H9 (cell line): Measurements from ENCODE around the gene RNLS. TPM values are rescaled to one million over a fixed set of nuclear protein-coding genes. Genes with fewer than 3 reads are reported as not detected.

ENCODE experiments used
- DNase-seq: peaks from one replicate; pipeline ENCODE4 v3.0.0-alpha.2; 2017
- H2AFZ ChIP-seq: one replicate; pipeline ENCODE4 v1.6.1; 2013; ENCODE audit warnings: mild to moderate bottlenecking, low read length, control low read depth, moderate library complexity
- H2AK5ac ChIP-seq: 2 replicates; pipeline ENCODE4 v1.6.1; 2013; ENCODE audit warnings: low read length, control low read depth, mixed read lengths; ENCODE audit not compliant: insufficient read length
- H2BK120ac ChIP-seq: one replicate; pipeline ENCODE4 v1.6.1; 2013; ENCODE audit warnings: low read depth, mild to moderate bottlenecking, low read length, control low read depth, inconsistent platforms; ENCODE audit not compliant: poor library complexity, severe bottlenecking
- H2BK12ac ChIP-seq: 2 replicates; pipeline ENCODE4 v1.6.1; 2013; ENCODE audit warnings: low read length, control low read depth, mixed read lengths, low read depth; ENCODE audit not compliant: insufficient read length
- H2BK15ac ChIP-seq: 2 replicates; pipeline ENCODE4 v1.6.1; 2013; ENCODE audit warnings: low read depth, low read length, control low read depth
- H2BK20ac ChIP-seq: one replicate; pipeline ENCODE4 v1.6.1; 2013; ENCODE audit warnings: low read depth, mild to moderate bottlenecking, low read length, control low read depth, inconsistent platforms; ENCODE audit not compliant: poor library complexity, severe bottlenecking
- H2BK5ac ChIP-seq: 2 replicates; pipeline ENCODE4 v1.6.1; 2013; ENCODE audit warnings: low read length, control low read depth, mixed read lengths; ENCODE audit not compliant: insufficient read length
- H3K14ac ChIP-seq: 2 replicates; pipeline ENCODE4 v1.6.1; 2013; ENCODE audit warnings: low read length, control low read depth; ENCODE audit not compliant: insufficient read depth
- H3K18ac ChIP-seq: 2 replicates; pipeline ENCODE4 v1.6.1; 2013; ENCODE audit warnings: low read depth, mild to moderate bottlenecking, mixed read lengths, low read length, control low read depth; ENCODE audit not compliant: insufficient read length
- H3K23ac ChIP-seq: 2 replicates; pipeline ENCODE4 v1.6.1; 2013; ENCODE audit warnings: low read length, control low read depth, mixed read lengths, low read depth; ENCODE audit not compliant: insufficient read length
- H3K23me2 ChIP-seq: 2 replicates; pipeline ENCODE4 v1.6.1; 2013; ENCODE audit warnings: low read depth, mild to moderate bottlenecking, mixed read lengths, low read length, control low read depth; ENCODE audit not compliant: insufficient read length, poor library complexity, severe bottlenecking
- H3K27ac ChIP-seq: 2 replicates; pipeline ENCODE4 v1.5.1; 2013; ENCODE audit warnings: low read length, control low read depth, mixed read lengths, low read depth; ENCODE audit not compliant: insufficient read length
- H3K27me3 ChIP-seq: 2 replicates; pipeline ENCODE4 v1.6.1; 2013; ENCODE audit warnings: low read length, control low read depth, inconsistent platforms; ENCODE audit not compliant: insufficient read depth
- H3K4ac ChIP-seq: 2 replicates; pipeline ENCODE4 v1.6.1; 2013; ENCODE audit warnings: low read depth, mild to moderate bottlenecking, control low read depth, inconsistent platforms, low read length, moderate library complexity
- H3K4me1 ChIP-seq: 2 replicates; pipeline ENCODE4 v1.6.1; 2013; ENCODE audit warnings: low read length, control low read depth, inconsistent platforms; ENCODE audit not compliant: insufficient read depth
- H3K4me2 ChIP-seq: 2 replicates; pipeline ENCODE4 v1.6.1; 2013; ENCODE audit warnings: low read length, control low read depth, mixed read lengths; ENCODE audit not compliant: insufficient read length, insufficient read depth
- H3K56ac ChIP-seq: 2 replicates; pipeline ENCODE4 v1.6.1; 2013; ENCODE audit warnings: low read depth, mild to moderate bottlenecking, mixed read lengths, low read length, control low read depth; ENCODE audit not compliant: insufficient read length
- H3K79me1 ChIP-seq: 2 replicates; pipeline ENCODE4 v1.6.1; 2013; ENCODE audit warnings: low read depth, mild to moderate bottlenecking, moderate library complexity, low read length, control low read depth, inconsistent platforms; ENCODE audit not compliant: insufficient read depth, poor library complexity, severe bottlenecking
- H3K79me2 ChIP-seq: 2 replicates; pipeline ENCODE4 v1.6.1; 2013; ENCODE audit warnings: low read length, control low read depth, inconsistent platforms; ENCODE audit not compliant: insufficient read depth
- H3K9ac ChIP-seq: 2 replicates; pipeline ENCODE4 v1.6.1; 2013; ENCODE audit warnings: low read length, control low read depth, mixed read lengths; ENCODE audit not compliant: insufficient read length; ENCODE audit errors: extremely low read depth
- H3K9me3 ChIP-seq: one replicate; pipeline ENCODE4 v1.6.1; 2013; ENCODE audit warnings: low read depth, low read length, inconsistent platforms; ENCODE audit not compliant: control insufficient read depth
- H3T11ph ChIP-seq: one replicate; pipeline ENCODE4 v1.6.1; 2013; ENCODE audit warnings: mild to moderate bottlenecking, low read length, control low read depth, inconsistent platforms
- H4K20me1 ChIP-seq: one replicate; pipeline ENCODE4 v1.6.1; 2013; ENCODE audit not compliant: control insufficient read depth, insufficient read length, insufficient read depth
- H4K5ac ChIP-seq: 2 replicates; pipeline ENCODE4 v1.6.1; 2013; ENCODE audit warnings: low read depth, mild to moderate bottlenecking, mixed read lengths, low read length, control low read depth; ENCODE audit not compliant: insufficient read length
- H4K8ac ChIP-seq: replicated peaks from 2 replicates; pipeline ENCODE4 v1.6.1; 2013; ENCODE audit warnings: low read length, control low read depth, mixed read lengths, low read depth; ENCODE audit not compliant: insufficient read length
- H4K91ac ChIP-seq: 2 replicates; pipeline ENCODE4 v1.6.1; 2013; ENCODE audit warnings: low read depth, mild to moderate bottlenecking, moderate library complexity, mixed read lengths, low read length, control low read depth; ENCODE audit not compliant: insufficient read length
- H3K27ac Mint-ChIP-seq, 3 experiments: 2 replicates in 2 of 3; 3 replicates in 1 of 3; pipeline ENCODE4 v1.8.0; 2020 to 2021; ENCODE audit warnings: mixed read lengths in 3 of 3, mild to moderate bottlenecking in 1 of 3, moderate library complexity in 1 of 3
- H3K27me3 Mint-ChIP-seq: 2 replicates; pipeline ENCODE4 v1.8.0; 2021; ENCODE audit warnings: low read depth, mild to moderate bottlenecking, moderate library complexity, mixed read lengths
- H3K36me3 Mint-ChIP-seq, 3 experiments: 2 replicates in 2 of 3; 3 replicates in 1 of 3; pipeline ENCODE4 v1.8.0; 2020 to 2021; ENCODE audit warnings: low read depth in 3 of 3, mixed read lengths in 3 of 3; ENCODE audit not compliant: insufficient read depth in 1 of 3
- H3K4me1 Mint-ChIP-seq, 2 experiments: 2 replicates each; pipeline ENCODE4 v1.8.0; 2020; ENCODE audit warnings: mixed read lengths in 2 of 2
- H3K4me3 Mint-ChIP-seq, 2 experiments: 2 replicates in 1 of 2; 3 replicates in 1 of 2; pipeline ENCODE4 v1.8.0; 2020 to 2021; ENCODE audit warnings: mild to moderate bottlenecking in 2 of 2, mixed read lengths in 2 of 2, moderate library complexity in 1 of 2
- H3K9me3 Mint-ChIP-seq, 2 experiments: 2 replicates in 1 of 2; 3 replicates in 1 of 2; pipeline ENCODE4 v1.8.0; 2020; ENCODE audit warnings: mild to moderate bottlenecking in 2 of 2, mixed read lengths in 2 of 2, moderate library complexity in 1 of 2
- CTCF ChIP-seq: fragments of 200-600 bp; sonication (generic); conservative IDR thresholded peaks from 3 replicates; pipeline ENCODE4 v1.8.0; 2021; ENCODE audit warnings: antibody characterized with exemption, mild to moderate bottlenecking
- WGBS: extraction: QIAGEN DNeasy Blood & Tissue Kit; methylation state at CpG from one replicate; pipeline ENCODE4 v1.1.7; 2013; ENCODE audit warnings: missing lambda C conversion rate, low lambda C conversion rate, mixed read lengths; ENCODE audit not compliant: insufficient read length; ENCODE audit errors: extremely low coverage; 5-methylcytosine and 5-hydroxymethylcytosine counted together
- total RNA-seq: library from RNA; stranded (reverse); gene quantifications from 2 replicates; pipeline ENCODE4 v1.2.1, GENCODE V29; 2021

The RNLS gene
- total RNA-seq, 1 experiment from 2014 or later: 7.5 TPM

GRCh38 chr10:88313878-88314277 is 269.2 kb downstream of the RNLS start:
- Histone ChIP-seq H3K23me2 (no peaks in the 10 kb centered on the region), H3K14ac (no peak overlapping the region), H3K18ac (no peak overlapping the region), H4K91ac (no peak overlapping the region), H3K4me1 (no peaks in the 10 kb centered on the region), H2BK20ac (no peak overlapping the region), H3K27ac (no peak overlapping the region), H2AK5ac (no peak overlapping the region), H2BK120ac (no peak overlapping the region), H3K79me2 (no peaks in the 10 kb centered on the region), H2BK15ac (no peak overlapping the region), H2BK12ac (no peak overlapping the region), H2BK5ac (no peak overlapping the region), H3K56ac (no peak overlapping the region), H2AFZ (no peak overlapping the region), H3K4me2 (no peak overlapping the region), H4K8ac (no peak overlapping the region), H3K9me3 (no peaks in the 10 kb centered on the region), H3T11ph (no peak overlapping the region), H3K23ac (no peak overlapping the region), H4K5ac (no peak overlapping the region), H3K4ac (no peak overlapping the region), H3K27me3 (no peaks in the 10 kb centered on the region), H3K79me1 (no peaks in the 10 kb centered on the region), H4K20me1 (no peaks in the 10 kb centered on the region), H3K9ac (no peak overlapping the region)
- Mint-ChIP-seq H3K4me1 (no peaks in the 10 kb centered on the region), H3K4me3 (no peak overlapping the region), H3K9me3 (peaks cover 1% of the 10 kb centered on the region in 2 experiments), H3K36me3 (peaks cover under 1 to 2% (median under 1%) of the 10 kb centered on the region in 3 experiments), H3K27ac (no peak overlapping the region), H3K27me3 (no peaks in the 10 kb centered on the region)
- WGBS: no CpG with 5 or more reads among the region's 1 CpG
- no peak for DNase-seq
- no peak for TF ChIP-seq CTCF
